Stimulated activated naive B cell treated with anti-CD40 and anti-IgM and Interleukin-4, amounts not matched to agents 10 μg/mL and 1 μg/mL and 100 μg/mL, for 72 hours (primary cell): ENCODE measurements around the gene RERE.
A peak's percentile ranks its signal among the peaks of the same experiment; 100 is the strongest.

Source experiments
- ATAC-seq, 2 donors: fragments of 150-1000 bp; cut with Tn5 transposase; replicated peaks; 2 replicates each; pipeline ENCODE4 v1.10.0; 2021; ENCODE audit warnings: moderate library complexity in 1 of 2
- DNase-seq: peaks from one replicate; pipeline ENCODE4 v3.0.0; 2021
- H3K27ac Mint-ChIP-seq: one replicate; pipeline ENCODE4 v1.8.0; 2022; ENCODE audit warnings: mild to moderate bottlenecking, mixed read lengths
- H3K27me3 Mint-ChIP-seq, 2 donors: one replicate each; pipeline ENCODE4 v1.8.0; 2022; ENCODE audit warnings: mixed read lengths in 2 of 2
- H3K36me3 Mint-ChIP-seq, 2 donors: one replicate each; pipeline ENCODE4 v1.8.0; 2022; ENCODE audit warnings: mixed read lengths in 2 of 2, mild to moderate bottlenecking in 1 of 2
- H3K4me1 Mint-ChIP-seq, 2 donors: one replicate each; pipeline ENCODE4 v1.8.0; 2022; ENCODE audit warnings: mixed read lengths in 2 of 2, mild to moderate bottlenecking in 1 of 2
- H3K4me3 Mint-ChIP-seq, 2 donors: one replicate each; pipeline ENCODE4 v1.8.0; 2022; ENCODE audit warnings: mild to moderate bottlenecking in 2 of 2, mixed read lengths in 2 of 2, moderate library complexity in 1 of 2
- H3K9me3 Mint-ChIP-seq, 2 donors: one replicate each; pipeline ENCODE4 v1.8.0; 2022; ENCODE audit warnings: mixed read lengths in 2 of 2, mild to moderate bottlenecking in 1 of 2

Gene RERE

DNA sequence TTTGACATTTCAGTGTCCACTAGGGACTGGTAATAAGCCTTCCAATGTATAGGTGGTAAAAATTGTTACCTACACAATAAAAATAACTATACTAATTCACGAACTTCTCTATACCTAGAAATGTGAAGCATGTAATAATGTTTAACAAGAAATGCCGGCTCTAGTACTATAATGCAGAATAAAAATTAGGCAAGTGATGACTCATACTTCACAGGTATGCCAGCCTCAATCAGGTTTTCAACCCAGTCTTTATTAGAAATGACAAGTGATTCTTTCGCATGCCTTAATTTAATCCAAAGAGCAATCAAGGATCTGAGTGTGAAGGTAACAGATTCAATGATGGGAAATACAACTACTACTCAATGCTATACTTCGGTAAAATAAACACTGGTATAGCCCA, 134.9 kb downstream of the RERE start:
- Mint-ChIP-seq H3K27me3 (no peaks in the 10 kb centered on the region), H3K4me1 (peaks cover 31 to 57% of the 10 kb centered on the region in 2 donors), H3K36me3 (peaks cover 0 to 7% of the 10 kb centered on the region in 2 donors), H3K27ac (no peak overlapping the region), H3K4me3 (no peak overlapping the region), H3K9me3 (no peaks in the 10 kb centered on the region)
- no peak for ATAC-seq
- DNase-seq = no peak

DNA sequence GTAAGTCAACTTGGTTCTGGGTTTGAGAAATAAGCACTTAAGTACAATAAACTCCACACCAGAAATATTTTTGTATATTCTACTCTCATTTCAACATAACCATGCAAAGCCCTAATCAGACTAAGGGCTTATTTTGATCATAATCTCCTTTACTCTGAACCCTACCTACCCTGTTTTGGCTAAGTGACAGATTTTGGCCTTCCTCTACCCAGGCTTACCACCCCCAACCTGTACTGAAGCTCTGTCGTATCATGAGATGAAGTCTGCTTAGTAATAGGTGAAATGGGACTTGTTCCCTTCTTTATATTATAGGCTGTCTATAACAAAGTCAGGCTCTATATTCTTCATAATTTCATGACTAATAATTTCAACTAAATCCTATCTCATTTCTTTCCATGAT, 135.5 kb downstream of the RERE start:
- H3K4me3 Mint-ChIP-seq = no peak overlapping the region
- peaks cover 0 to 9% of the 10 kb centered on the region in 2 donors for H3K36me3 Mint-ChIP-seq
- no peaks in the 10 kb centered on the region for H3K27me3 Mint-ChIP-seq
- H3K4me1 Mint-ChIP-seq = peaks cover 31 to 55% of the 10 kb centered on the region in 2 donors
- no peak for DNase-seq
- no peaks in the 10 kb centered on the region for H3K9me3 Mint-ChIP-seq
- ATAC-seq = peak in 1 of 2 donors; percentile 32
- H3K27ac Mint-ChIP-seq = no peak overlapping the region

- no peaks in the 10 kb centered on the region for H3K9me3 Mint-ChIP-seq
- no peaks in the 10 kb centered on the region for H3K27me3 Mint-ChIP-seq
- no peak for DNase-seq
- H3K27ac Mint-ChIP-seq = no peak overlapping the region
- H3K36me3 Mint-ChIP-seq = peaks cover 0 to 6% of the 10 kb centered on the region in 2 donors
- peaks cover 33 to 55% of the 10 kb centered on the region in 2 donors for H3K4me1 Mint-ChIP-seq
- ATAC-seq = no peak
- H3K4me3 Mint-ChIP-seq = no peak overlapping the region
Observed at GRCh38 chr1:8680664-8681650, 136.5 kb downstream of the RERE start.

- peaks cover 0 to 6% of the 10 kb centered on the region in 2 donors for H3K36me3 Mint-ChIP-seq
- H3K4me1 Mint-ChIP-seq = peaks cover 29 to 49% of the 10 kb centered on the region in 2 donors
- no peaks in the 10 kb centered on the region for H3K27me3 Mint-ChIP-seq
- ATAC-seq (no peak), DNase-seq (no peak)
- H3K4me3 Mint-ChIP-seq = no peak overlapping the region
- H3K9me3 Mint-ChIP-seq = no peaks in the 10 kb centered on the region
- H3K27ac Mint-ChIP-seq = no peak overlapping the region
Observed at GRCh38 chr1:8679929-8680663, 137.3 kb downstream of the RERE start.

- no peaks in the 10 kb centered on the region for H3K9me3 Mint-ChIP-seq
- no peaks in the 10 kb centered on the region for H3K27me3 Mint-ChIP-seq
- ATAC-seq (peak; percentile 77 to 91), DNase-seq (no peak)
- H3K36me3 Mint-ChIP-seq = peaks cover 0 to 6% of the 10 kb centered on the region in 2 donors
- H3K27ac Mint-ChIP-seq = no peak overlapping the region
- H3K4me1 Mint-ChIP-seq = peaks cover 33 to 49% of the 10 kb centered on the region in 2 donors
- H3K4me3 Mint-ChIP-seq = no peak overlapping the region
Observed at GRCh38 chr1:8679395-8679800, 138.0 kb downstream of the RERE start.

- Mint-ChIP-seq H3K4me1 (peaks cover 34 to 51% of the 10 kb centered on the region in 2 donors), H3K27me3 (no peaks in the 10 kb centered on the region), H3K9me3 (no peaks in the 10 kb centered on the region), H3K27ac (no peak overlapping the region), H3K4me3 (no peak overlapping the region), H3K36me3 (peaks cover 0 to 6% of the 10 kb centered on the region in 2 donors)
- DNase-seq (no peak), ATAC-seq (peak; percentile 73)
Observed at GRCh38 chr1:8678673-8679394, 138.6 kb downstream of the RERE start.

GRCh38 chr1:8677782-8678181, 139.7 kb downstream of the RERE start:
- Mint-ChIP-seq H3K36me3 (peaks cover 0 to 6% of the 10 kb centered on the region in 2 donors), H3K27me3 (no peaks in the 10 kb centered on the region), H3K9me3 (no peaks in the 10 kb centered on the region), H3K4me1 (peaks cover 34 to 46% of the 10 kb centered on the region in 2 donors), H3K27ac (no peak overlapping the region), H3K4me3 (no peak overlapping the region)
- ATAC-seq (no peak), DNase-seq (no peak)

GRCh38 chr1:8676813-8677212, 140.6 kb downstream of the RERE start:
- no peaks in the 10 kb centered on the region for H3K9me3 Mint-ChIP-seq
- H3K4me1 Mint-ChIP-seq = peaks cover 35 to 37% of the 10 kb centered on the region in 2 donors
- H3K27me3 Mint-ChIP-seq = no peaks in the 10 kb centered on the region
- H3K36me3 Mint-ChIP-seq = peaks cover 0 to 6% of the 10 kb centered on the region in 2 donors
- H3K4me3 Mint-ChIP-seq = peak overlapping the region in 1 of 2 donors; percentile 21
- no peak for ATAC-seq
- no peak for DNase-seq
- peak overlapping the region; percentile 59 for H3K27ac Mint-ChIP-seq

DNA sequence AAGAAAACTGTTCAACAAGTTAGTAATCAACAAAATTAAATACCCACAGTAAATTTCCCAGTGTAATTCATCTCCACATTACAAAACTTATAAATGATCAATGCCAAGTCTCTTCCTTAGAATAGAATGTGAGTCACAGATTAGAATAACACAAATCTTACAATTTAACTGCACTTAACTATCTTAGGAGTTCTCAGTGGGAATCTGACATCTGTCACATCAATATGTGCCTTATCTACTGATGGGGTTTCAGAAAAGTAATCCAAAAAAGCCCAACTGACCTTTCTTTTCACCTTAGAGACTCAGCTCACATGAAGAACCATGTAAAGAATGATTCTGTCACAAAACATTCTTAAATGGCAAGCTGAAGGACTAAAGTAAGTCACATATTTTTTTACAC, 141.4 kb downstream of the RERE start:
- no peaks in the 10 kb centered on the region for H3K9me3 Mint-ChIP-seq
- no peak overlapping the region for H3K4me3 Mint-ChIP-seq
- H3K36me3 Mint-ChIP-seq = peaks cover 0 to 6% of the 10 kb centered on the region in 2 donors
- H3K27ac Mint-ChIP-seq = no peak overlapping the region
- no peak for ATAC-seq
- no peak for DNase-seq
- H3K4me1 Mint-ChIP-seq = peaks cover 32 to 39% of the 10 kb centered on the region in 2 donors
- no peaks in the 10 kb centered on the region for H3K27me3 Mint-ChIP-seq

- no peaks in the 10 kb centered on the region for H3K27me3 Mint-ChIP-seq
- H3K4me1 Mint-ChIP-seq = peaks cover 32 to 51% of the 10 kb centered on the region in 2 donors
- no peak for DNase-seq
- H3K9me3 Mint-ChIP-seq = no peaks in the 10 kb centered on the region
- H3K27ac Mint-ChIP-seq = peak overlapping the region; percentile 56
- peak in 1 of 2 donors; percentile 24 for ATAC-seq
- no peak overlapping the region for H3K4me3 Mint-ChIP-seq
- peaks cover 0 to 9% of the 10 kb centered on the region in 2 donors for H3K36me3 Mint-ChIP-seq
Observed at GRCh38 chr1:8674912-8675311, 142.5 kb downstream of the RERE start.

DNA sequence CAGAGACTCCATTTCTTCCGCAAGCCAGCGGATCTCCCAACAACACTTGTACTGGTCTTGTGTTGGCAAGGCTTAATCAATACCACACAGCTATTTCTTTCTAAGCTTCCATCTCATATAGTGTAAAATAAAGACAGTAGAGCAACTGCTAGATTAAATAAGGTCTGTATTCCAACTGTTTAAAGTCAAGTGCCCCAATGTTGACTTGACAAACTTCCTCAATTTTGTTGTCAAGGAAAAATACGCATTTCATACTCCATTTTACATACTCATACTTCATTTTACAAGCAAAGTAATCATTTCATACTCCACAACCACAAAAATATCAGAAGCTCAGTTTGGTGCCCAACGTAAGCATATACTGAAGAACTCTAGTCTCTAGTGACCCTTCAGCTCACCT, 143.0 kb downstream of the RERE start:
- peaks cover 32 to 51% of the 10 kb centered on the region in 2 donors for H3K4me1 Mint-ChIP-seq
- DNase-seq = no peak
- no peaks in the 10 kb centered on the region for H3K9me3 Mint-ChIP-seq
- H3K27ac Mint-ChIP-seq = peak overlapping the region; percentile 56
- H3K36me3 Mint-ChIP-seq = peaks cover 0 to 9% of the 10 kb centered on the region in 2 donors
- H3K4me3 Mint-ChIP-seq = no peak overlapping the region
- no peaks in the 10 kb centered on the region for H3K27me3 Mint-ChIP-seq
- ATAC-seq = no peak

DNA sequence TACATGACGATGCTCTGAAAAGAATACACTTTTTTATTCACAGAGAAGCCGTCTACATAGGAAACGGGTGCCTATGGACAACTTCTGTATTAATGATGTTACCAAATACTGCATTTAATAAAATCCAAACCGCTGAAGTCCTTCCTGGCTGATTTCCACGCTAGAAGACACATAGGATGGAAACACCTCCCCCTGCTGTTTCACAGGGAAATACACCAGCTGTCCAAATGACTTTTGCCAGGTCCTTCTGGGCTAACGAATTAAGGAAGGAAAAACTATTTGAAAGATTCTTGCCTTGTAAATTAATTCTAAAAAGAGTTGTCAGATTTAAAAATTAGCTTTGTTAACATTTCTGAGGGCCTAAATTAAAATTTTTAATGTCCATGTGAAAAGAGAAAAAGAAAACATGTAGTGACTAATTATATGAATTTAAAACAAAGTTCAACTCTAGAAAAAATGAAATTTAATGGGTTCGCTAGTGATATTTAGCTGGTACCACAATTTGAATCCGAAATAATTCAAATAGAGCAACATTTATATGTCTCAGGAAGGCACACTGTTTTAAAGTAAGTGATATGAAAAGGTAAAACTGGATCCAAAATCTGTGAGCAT, 146.0 kb downstream of the RERE start:
- Mint-ChIP-seq H3K4me1 (peaks cover 17 to 59% of the 10 kb centered on the region in 2 donors), H3K27ac (no peak overlapping the region), H3K9me3 (no peaks in the 10 kb centered on the region), H3K27me3 (no peaks in the 10 kb centered on the region), H3K36me3 (peaks cover 0 to 3% of the 10 kb centered on the region in 2 donors), H3K4me3 (no peak overlapping the region)
- DNase-seq (no peak), ATAC-seq (no peak)

DNA sequence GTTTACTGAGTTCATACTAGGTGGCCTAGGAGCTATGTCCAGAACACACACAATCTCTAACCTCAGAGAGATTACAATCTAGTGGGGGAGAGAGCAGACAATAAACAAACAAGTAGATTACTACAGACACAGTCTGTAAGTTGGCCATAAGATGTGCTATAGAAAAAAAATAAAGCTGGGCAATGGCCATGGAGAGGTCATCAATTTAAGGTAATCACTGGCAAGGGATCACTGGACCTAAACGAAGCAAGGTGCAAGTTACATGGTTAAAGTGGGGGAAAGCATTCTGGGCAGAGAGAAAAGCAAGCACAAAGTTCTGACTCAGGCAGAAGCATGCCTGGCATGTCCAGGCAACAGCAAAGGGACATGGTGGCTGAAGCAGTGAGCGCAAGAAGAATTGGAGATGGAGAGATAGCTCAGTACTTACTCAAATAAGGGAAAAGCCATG, 147.0 kb downstream of the RERE start:
- H3K4me1 Mint-ChIP-seq = peaks cover 11 to 60% of the 10 kb centered on the region in 2 donors

More for the DNA sequence above, 147.0 kb downstream of the RERE start:
- no peaks in the 10 kb centered on the region for H3K27me3 Mint-ChIP-seq
- no peak overlapping the region for H3K4me3 Mint-ChIP-seq
- peaks cover 0 to 3% of the 10 kb centered on the region in 2 donors for H3K36me3 Mint-ChIP-seq
- peak overlapping the region; percentile 57 for H3K27ac Mint-ChIP-seq
- DNase-seq (no peak), ATAC-seq (no peak)
- no peaks in the 10 kb centered on the region for H3K9me3 Mint-ChIP-seq
